H1 (cell line): ENCODE data around the gene CGAS.

ENCODE experiments used
- ATF3 ChIP-seq: IDR thresholded peaks from 2 replicates; pipeline ENCODE4 v1.6.1; 2011; ENCODE audit warnings: low read depth, mild to moderate bottlenecking, low read length; ENCODE audit not compliant: insufficient read depth
- FOSL1 ChIP-seq: IDR thresholded peaks from 2 replicates; pipeline ENCODE4 v1.6.1; 2011; ENCODE audit warnings: mild to moderate bottlenecking, low read depth, low read length, moderate library complexity; ENCODE audit not compliant: insufficient read depth
- JUND ChIP-seq: IDR thresholded peaks from 2 replicates; pipeline ENCODE4 v1.6.1; 2011; ENCODE audit warnings: mild to moderate bottlenecking, improper control_type of control experiment, low read length
- MAX ChIP-seq: IDR thresholded peaks from 2 replicates; pipeline ENCODE4 v1.6.1; 2012; ENCODE audit warnings: inconsistent platforms
- POLR2A ChIP-seq, 2 experiments: IDR thresholded peaks; 1 replicate in 1 of 2; 2 replicates in 1 of 2; pipeline ENCODE4 v1.6.1; 2011; ENCODE audit warnings: low read depth in 2 of 2, low read length in 2 of 2, mild to moderate bottlenecking in 2 of 2; ENCODE audit errors: control extremely low read depth in 1 of 2
- POLR2AphosphoS5 ChIP-seq: IDR thresholded peaks from 2 replicates; pipeline ENCODE4 v1.6.1; 2011; ENCODE audit warnings: low read depth, low read length
- RAD21 ChIP-seq, 2 experiments: IDR thresholded peaks in 1 of 2; conservative IDR thresholded peaks in 1 of 2; 2 replicates each; pipeline ENCODE4 v1.6.1; 2011; ENCODE audit warnings: low read depth in 2 of 2, low read length in 2 of 2, improper control_type of control experiment in 1 of 2, inconsistent platforms in 1 of 2, mild to moderate bottlenecking in 1 of 2, moderate library complexity in 1 of 2
- RFX5 ChIP-seq: IDR thresholded peaks from 2 replicates; pipeline ENCODE4 v1.6.1; 2011; ENCODE audit warnings: low read depth, low read length, improper control_type of control experiment, borderline replicate concordance
- SIN3A ChIP-seq, 2 experiments: IDR thresholded peaks in 1 of 2; conservative IDR thresholded peaks in 1 of 2; 2 replicates each; pipeline ENCODE4 v1.6.1; 2011 to 2012; ENCODE audit warnings: low read length in 2 of 2, improper control_type of control experiment in 1 of 2, low read depth in 1 of 2, mild to moderate bottlenecking in 1 of 2
- SP1 ChIP-seq: IDR thresholded peaks from 2 replicates; pipeline ENCODE4 v1.6.1; 2011; ENCODE audit warnings: low read depth, low read length
- TBP ChIP-seq: IDR thresholded peaks from 2 replicates; pipeline ENCODE4 v1.6.1; 2011; ENCODE audit warnings: low read depth, low read length, improper control_type of control experiment
- TF ChIP-seq, protein P1 (sequence below), 3 experiments: IDR thresholded peaks; 1 replicate in 2 of 3; 2 replicates in 1 of 3; pipeline versions ENCODE4 v1.5.1 to v1.6.1; 2011; ENCODE audit warnings: low read length in 3 of 3, mild to moderate bottlenecking in 3 of 3, inconsistent platforms in 2 of 3, low read depth in 1 of 3, moderate library complexity in 1 of 3; ENCODE audit not compliant: insufficient read depth in 1 of 3; ENCODE audit errors: control extremely low read depth in 1 of 3
- TF ChIP-seq, protein P2 (sequence below): IDR thresholded peaks from 2 replicates; pipeline ENCODE4 v1.6.1; 2012; ENCODE audit warnings: low read length, inconsistent platforms

GRCh38 chr6:73393278-73393677, 58.8 kb downstream of the CGAS start:
- TF ChIP-seq, protein P1, sequence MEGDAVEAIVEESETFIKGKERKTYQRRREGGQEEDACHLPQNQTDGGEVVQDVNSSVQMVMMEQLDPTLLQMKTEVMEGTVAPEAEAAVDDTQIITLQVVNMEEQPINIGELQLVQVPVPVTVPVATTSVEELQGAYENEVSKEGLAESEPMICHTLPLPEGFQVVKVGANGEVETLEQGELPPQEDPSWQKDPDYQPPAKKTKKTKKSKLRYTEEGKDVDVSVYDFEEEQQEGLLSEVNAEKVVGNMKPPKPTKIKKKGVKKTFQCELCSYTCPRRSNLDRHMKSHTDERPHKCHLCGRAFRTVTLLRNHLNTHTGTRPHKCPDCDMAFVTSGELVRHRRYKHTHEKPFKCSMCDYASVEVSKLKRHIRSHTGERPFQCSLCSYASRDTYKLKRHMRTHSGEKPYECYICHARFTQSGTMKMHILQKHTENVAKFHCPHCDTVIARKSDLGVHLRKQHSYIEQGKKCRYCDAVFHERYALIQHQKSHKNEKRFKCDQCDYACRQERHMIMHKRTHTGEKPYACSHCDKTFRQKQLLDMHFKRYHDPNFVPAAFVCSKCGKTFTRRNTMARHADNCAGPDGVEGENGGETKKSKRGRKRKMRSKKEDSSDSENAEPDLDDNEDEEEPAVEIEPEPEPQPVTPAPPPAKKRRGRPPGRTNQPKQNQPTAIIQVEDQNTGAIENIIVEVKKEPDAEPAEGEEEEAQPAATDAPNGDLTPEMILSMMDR (IDR thresholded peaks at IDR 0.05; ENCODE audit: control extremely low read depth in 1 of 3, insufficient read depth in 1 of 3, low read depth in 1 of 3, low read length in 3 of 3) = no peak
- TF ChIP-seq POLR2AphosphoS5 (no peak), RFX5 (no peak), RAD21 (IDR thresholded peaks at IDR 0.05 in 1 of 2, conservative IDR thresholded peaks at IDR 0.05 in 1 of 2; ENCODE audit: low read depth in 2 of 2, low read length in 2 of 2) (no peak), FOSL1 (no peak), ATF3 (no peak), POLR2A (IDR thresholded peaks at IDR 0.05; ENCODE audit: control extremely low read depth in 1 of 2, low read depth in 2 of 2, low read length in 2 of 2) (no peak), SP1 (no peak), TBP (no peak), SIN3A (conservative IDR thresholded peaks at IDR 0.05 in 1 of 2, IDR thresholded peaks at IDR 0.05 in 1 of 2; ENCODE audit: low read depth in 1 of 2, low read length in 2 of 2) (no peak), JUND (no peak), MAX (no peak)
- TF ChIP-seq, protein P2, sequence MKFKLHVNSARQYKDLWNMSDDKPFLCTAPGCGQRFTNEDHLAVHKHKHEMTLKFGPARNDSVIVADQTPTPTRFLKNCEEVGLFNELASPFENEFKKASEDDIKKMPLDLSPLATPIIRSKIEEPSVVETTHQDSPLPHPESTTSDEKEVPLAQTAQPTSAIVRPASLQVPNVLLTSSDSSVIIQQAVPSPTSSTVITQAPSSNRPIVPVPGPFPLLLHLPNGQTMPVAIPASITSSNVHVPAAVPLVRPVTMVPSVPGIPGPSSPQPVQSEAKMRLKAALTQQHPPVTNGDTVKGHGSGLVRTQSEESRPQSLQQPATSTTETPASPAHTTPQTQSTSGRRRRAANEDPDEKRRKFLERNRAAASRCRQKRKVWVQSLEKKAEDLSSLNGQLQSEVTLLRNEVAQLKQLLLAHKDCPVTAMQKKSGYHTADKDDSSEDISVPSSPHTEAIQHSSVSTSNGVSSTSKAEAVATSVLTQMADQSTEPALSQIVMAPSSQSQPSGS = no peak
